ENCODE measurements around the gene FEM1B. TPM values are rescaled to one million over a fixed set of nuclear protein-coding genes. Genes with fewer than 3 reads are reported as not detected.

FEM1B gene
- total and polyA plus RNA-seq, 2 of the 8 experiments (the other 6 are each of a cell fraction or from before 2014, with no cell fraction given): 36.1 to 83.8 TPM

- H3K23me2 ChIP-seq (ENCODE audit: low read depth, low read length): 0 out of 2 replicates have a peak, but pooled peaks cover 2% of the 10 kb centered on the region
- no peaks in the 10 kb centered on the region for H3K79me2 ChIP-seq (ENCODE audit: control insufficient read depth in 1 of 2, insufficient read depth in 2 of 2, low read length in 2 of 2)
- no peak overlapping the region for H3K9ac ChIP-seq (replicated peaks in 1 of 4; ENCODE audit: extremely low read depth in 1 of 4, low read depth in 3 of 4, low read length in 3 of 4)
- no peak overlapping the region for H3K18ac ChIP-seq (ENCODE audit: extremely low read depth, low read length)
- H3K14ac ChIP-seq (ENCODE audit: insufficient read length): no peak overlapping the region
- H3K27ac ChIP-seq (ENCODE audit: low read depth, low read length): no peak overlapping the region
- no peak overlapping the region for H4K5ac ChIP-seq (ENCODE audit: insufficient read length, low read depth, low read length)
- CTCF ChIA-PET (ENCODE audit: partially characterized antibody): interaction anchor here (0.6 to 3.8 kb wide), 15 partner anchors 9 to 448 kb away, joined by 3 to 15 read pairs (median 5); no protein-coding TSS in a partner anchor
- DNase-seq (ENCODE audit: low read depth in 1 of 2, low spot score in 2 of 2) (no peak), FAIRE-seq (no peak)
- no peak overlapping the region for H3K4me3 ChIP-seq (ENCODE audit: extremely low read depth in 1 of 4, insufficient read depth in 2 of 4, low read depth in 3 of 4, low read length in 4 of 4)
- H2AFZ ChIP-seq (ENCODE audit: low read length): no peak overlapping the region
- H2BK12ac ChIP-seq (ENCODE audit: low read depth, low read length): no peak overlapping the region
- peak overlapping the region; percentile 81; the same call in 1 of the 2 replicates for H2BK15ac ChIP-seq (ENCODE audit: low read length)
- H3K23ac ChIP-seq (ENCODE audit: insufficient read length): no peak overlapping the region
- POLR2A ChIA-PET (ENCODE audit: partially characterized antibody): interaction anchor here (2.2 kb wide), 1 partner anchor 57 kb away, joined by 5 read pairs; the partner anchor contains the start of gene FEM1B
- H4K91ac ChIP-seq (replicated peaks; ENCODE audit: insufficient read length, low read length): no peak overlapping the region
- WGBS, 2 experiments (ENCODE audit: extremely low coverage in 1 of 2, insufficient coverage in 1 of 2, insufficient read length in 1 of 2, insufficient replicate concordance in 2 of 2, low coverage in 1 of 2, low lambda C conversion rate in 2 of 2, missing lambda C conversion rate in 1 of 2): 80% methylated on average over 9 of the region's 9 CpGs; no CpG with 5 or more reads in 1 of the 2 experiments
- no peak overlapping the region for H3K4me2 ChIP-seq (ENCODE audit: insufficient read depth in 1 of 2, low read depth in 2 of 2, low read length in 2 of 2)
- TF ChIP-seq NRF1 (IDR thresholded peaks at IDR 0.05; ENCODE audit: low read depth, low read length) (no peak), CTCF (IDR thresholded peaks at IDR 0.05; ENCODE audit: control extremely low read depth in 1 of 3, insufficient read depth in 1 of 3, low read depth in 1 of 3, low read length in 3 of 3) (peak in 2 of 3 experiments; percentile 31 to 33; a peak in 2 of 4 replicates), RFX5 (IDR thresholded peaks at IDR 0.05; ENCODE audit: borderline replicate concordance, low read depth, low read length) (no peak), KDM4A (IDR thresholded peaks at IDR 0.05; ENCODE audit: low read depth, low read length, severe bottlenecking) (no peak)
- no peaks in the 10 kb centered on the region for H3K9me3 ChIP-seq (ENCODE audit: insufficient read depth in 2 of 2, low read depth in 1 of 2, low read length in 1 of 2)
- H3K27me3 ChIP-seq (replicated peaks in 1 of 4; ENCODE audit: control insufficient read depth in 3 of 4, extremely low read depth in 1 of 4, insufficient read depth in 3 of 4, low read length in 3 of 4): no peaks in the 10 kb centered on the region
- H2BK120ac ChIP-seq (replicated peaks; ENCODE audit: low read depth, low read length): no peak overlapping the region
- no peak overlapping the region for H3K4ac ChIP-seq (replicated peaks; ENCODE audit: insufficient read length, low read depth, low read length)
- H2BK20ac ChIP-seq (ENCODE audit: low read length): no peak overlapping the region
- no peak overlapping the region for H2BK5ac ChIP-seq (ENCODE audit: low read depth, low read length)
- H3K4me1 ChIP-seq (replicated peaks in 1 of 4; ENCODE audit: control insufficient read depth in 3 of 4, insufficient read depth in 4 of 4, low read length in 3 of 4): peaks cover 2 to 10% (median 7%) of the 10 kb centered on the region in 4 experiments
- H3K36me3 ChIP-seq (ENCODE audit: control insufficient read depth in 2 of 4, insufficient read depth in 4 of 4, low read length in 3 of 4): no peaks in the 10 kb centered on the region
- no peaks in the 10 kb centered on the region for H4K20me1 ChIP-seq (replicated peaks in 1 of 2; ENCODE audit: control insufficient read depth in 1 of 2, insufficient read depth in 2 of 2, low read length in 2 of 2)
- H3K79me1 ChIP-seq (ENCODE audit: low read depth, low read length): no peaks in the 10 kb centered on the region
- no peak overlapping the region for H3K56ac ChIP-seq (replicated peaks; ENCODE audit: insufficient read length, low read depth, low read length)
- H4K8ac ChIP-seq (ENCODE audit: extremely low read depth, insufficient read depth, low read length): no peak overlapping the region
- no peak overlapping the region for H2AK5ac ChIP-seq (ENCODE audit: low read depth, low read length)
Observed at GRCh38 chr15:68334661-68335124, 57.1 kb downstream of the FEM1B start.

Measured in H1 (cell line).